GM12878 (cell line): ENCODE results near the gene GRM7. TPM values are rescaled to one million over a fixed set of nuclear protein-coding genes. Genes with fewer than 3 reads are reported as not detected.

ENCODE experiments used
- ATAC-seq: fragments of 200-7000 bp; cut with Tn5 transposase; 3 replicates; pipeline ENCODE4 v1.9.1; 2020; ENCODE audit warnings: mild to moderate bottlenecking, moderate library complexity
- BruUV-seq: library from RNA; stranded (reverse); fragments of 400-500 nt; replicated peaks from 2 replicates; lab custom pipeline; 2021; lab: Mats Ljungman, UMichigan
- CTCF ChIA-PET: fragments of 300-600 bp; sonication (Branson Sonifier 250); formaldehyde crosslinking; extraction: SDS; loops from one replicate; lab custom pipeline; 2021; ENCODE audit warnings: inconsistent platforms; lab: Yijun Ruan, JAX
- POLR2A ChIA-PET: fragments of 350-600 bp; formaldehyde crosslinking; extraction: SDS; loops from one replicate; lab custom pipeline; 2021; ENCODE audit warnings: inconsistent platforms; lab: Charles Lee
- RAD21 ChIA-PET: fragments of 300-600 bp; sonication (Branson Sonifier 250); formaldehyde crosslinking; loops from one replicate; lab custom pipeline; 2023; ENCODE audit warnings: antibody characterized with exemption; ENCODE audit not compliant: unreplicated experiment; lab: Charles Lee
- SMC1A ChIA-PET: fragments of 300-600 bp; sonication (Branson Sonifier 250); formaldehyde crosslinking; loops from one replicate; lab custom pipeline; 2023; ENCODE audit not compliant: unreplicated experiment, uncharacterized antibody; lab: Charles Lee
- DNase-seq: peaks from one replicate; pipeline ENCODE4 v3.0.0-alpha.2; 2011; ENCODE audit warnings: low read depth, low spot score
- FAIRE-seq: peaks from 3 replicates; lab custom pipeline; 2011; peaks lifted over from hg19 to GRCh38; lab: Jason Lieb, UNC
- H2AFZ ChIP-seq: 2 replicates; pipeline ENCODE4 v1.6.0; 2011; ENCODE audit warnings: low read depth, low read length, control low read depth; ENCODE audit not compliant: control insufficient read depth
- H3K27ac ChIP-seq: 2 replicates; pipeline ENCODE4 v1.5.1; 2011; ENCODE audit warnings: control low read depth; ENCODE audit not compliant: control insufficient read depth, insufficient read depth
- H3K27me3 ChIP-seq, 2 experiments: replicated peaks in 1 of 2; 2 replicates each; pipeline versions ENCODE4 v1.6.0 to v1.6.1; 2011; ENCODE audit warnings: low read length in 1 of 2; ENCODE audit not compliant: control insufficient read depth in 2 of 2, insufficient read depth in 2 of 2
- H3K36me3 ChIP-seq, 2 experiments: 2 replicates each; pipeline ENCODE4 v1.5.1; 2011; ENCODE audit warnings: low read length in 1 of 2; ENCODE audit not compliant: control insufficient read depth in 2 of 2, insufficient read depth in 2 of 2
- H3K4me1 ChIP-seq: 2 replicates; pipeline ENCODE4 v1.6.1; 2011; ENCODE audit warnings: mild to moderate bottlenecking, low read length, moderate library complexity, mixed read lengths; ENCODE audit not compliant: control insufficient read depth, insufficient read depth
- H3K4me2 ChIP-seq: 2 replicates; pipeline ENCODE4 v1.6.0; 2011; ENCODE audit warnings: control low read depth; ENCODE audit not compliant: control insufficient read depth, insufficient read depth
- H3K4me3 ChIP-seq: fragments of 200-600 bp; sonication (generic); 2 replicates; pipeline ENCODE4 v1.5.1; 2016
- H3K79me2 ChIP-seq: 2 replicates; pipeline ENCODE4 v1.6.0; 2011; ENCODE audit warnings: low read length; ENCODE audit not compliant: control insufficient read depth, insufficient read depth
- H3K9ac ChIP-seq: 2 replicates; pipeline ENCODE4 v1.8.0; 2011; ENCODE audit warnings: low read length, control low read depth, mixed read lengths; ENCODE audit not compliant: control insufficient read depth, insufficient read depth
- H3K9me3 ChIP-seq: replicated peaks from 3 replicates; pipeline ENCODE4 v1.5.1; 2011; ENCODE audit warnings: mild to moderate bottlenecking, low read length; ENCODE audit not compliant: control insufficient read depth, insufficient read depth
- H4K20me1 ChIP-seq: 2 replicates; pipeline ENCODE4 v1.6.0; 2011; ENCODE audit not compliant: control insufficient read depth, insufficient read depth
- BHLHE40 ChIP-seq, 2 experiments: fragments of 450-650 bp in 1 of 2; IDR thresholded peaks; 2 replicates each; pipeline ENCODE4 v1.6.1; 2011 to 2017; ENCODE audit warnings: low read depth in 2 of 2, borderline replicate concordance in 1 of 2, improper control_type of control experiment in 1 of 2, low read length in 1 of 2, mild to moderate bottlenecking in 1 of 2
- E2F8 ChIP-seq: fragments of 450-650 bp; IDR thresholded peaks from 2 replicates; pipeline ENCODE4 v1.6.1; 2018; ENCODE audit warnings: mild to moderate bottlenecking, low read depth, moderate library complexity; ENCODE audit not compliant: partially characterized antibody
- FOXK2 ChIP-seq: fragments of 450-650 bp; IDR thresholded peaks from 2 replicates; pipeline ENCODE4 v1.6.1; 2017; ENCODE audit warnings: mild to moderate bottlenecking, moderate library complexity
- JUND ChIP-seq: IDR thresholded peaks from 2 replicates; pipeline ENCODE4 v1.6.1; 2012; ENCODE audit warnings: low read depth, mild to moderate bottlenecking, low read length, improper control_type of control experiment, moderate library complexity
- SIN3A ChIP-seq: IDR thresholded peaks from 2 replicates; pipeline ENCODE4 v1.6.1; 2012; ENCODE audit warnings: low read depth, low read length, improper control_type of control experiment
- in situ Hi-C: fragments of 300-500 bp; cut with MboI; formaldehyde crosslinking; loops from 9 replicates; pipeline ENCODE4 v1.14.3; 2018; ENCODE audit warnings: mixed read lengths
- intact Hi-C: fragments of 100-400 bp; cut with micrococcal nuclease; formaldehyde crosslinking; loops from one replicate; pipeline ENCODE4 v1.14.2; 2022; ENCODE audit not compliant: unreplicated experiment
- polyA plus RNA-seq, 11 experiments: library from polyadenylated mRNA; depleted of rRNA in 4 of 11; unstranded in 6 of 11; stranded (reverse) in 5 of 11; fragments of >200 nt; fragmentation: Nextera tagmentation in 4 of 11; fragmentation: Illumina TruSeq in 1 of 11; extraction: Ambion mirVana in 4 of 11; extraction: Trizol in 1 of 11; gene quantifications; 1 replicate in 1 of 11; 2 replicates in 10 of 11; pipeline versions ENCODE4 v1.2.1 to v1.2.3, GENCODE V29; 2011 to 2016; ENCODE audit warnings: inconsistent platforms in 2 of 11, missing spikeins in 2 of 11, low read depth in 1 of 11
- total RNA-seq, 4 experiments: library from RNA; depleted of rRNA in 3 of 4; stranded (reverse); fragments of >200 nt in 3 of 4; fragmentation: Illumina TruSeq in 1 of 4; extraction: Trizol in 1 of 4; gene quantifications; 2 replicates each; pipeline versions ENCODE4 v1.2.1 to v1.2.3, GENCODE V29; 2013 to 2021

Gene GRM7
- total and polyA plus RNA-seq, 10 of the 15 experiments (the other 5 are each of a cell fraction or from before 2014, with no cell fraction given), result not detected

GRCh38 chr3:7193269-7193668 is 332.4 kb downstream of the GRM7 start:
- no peaks in the 10 kb centered on the region for H3K79me2 ChIP-seq
- DNase-seq (no peak), FAIRE-seq (no peak), ATAC-seq (no peak)
- no peaks in the 10 kb centered on the region for H3K36me3 ChIP-seq
- SMC1A ChIA-PET, result interaction anchor here (1.0 kb wide), 1 partner anchor 13 kb away, joined by 3 read pairs; no protein-coding TSS in a partner anchor
- in situ Hi-C loops (no loop called here), intact Hi-C loops (no loop called here)
- CTCF ChIA-PET, result interaction anchor here (1.0 kb wide), 1 partner anchor 12 kb away, joined by 3 read pairs; no protein-coding TSS in a partner anchor
- RAD21 ChIA-PET, result no interaction called here
- H2AFZ ChIP-seq, result no peak overlapping the region
- no peak overlapping the region for H3K9ac ChIP-seq
- no peaks in the 10 kb centered on the region for H3K4me1 ChIP-seq
- no peaks in the 10 kb centered on the region for H4K20me1 ChIP-seq
- no peaks in the 10 kb centered on the region for H3K9me3 ChIP-seq
- BruUV-seq, result no TSS peak
- no peak overlapping the region for H3K4me2 ChIP-seq
- no peak overlapping the region for H3K4me3 ChIP-seq
- TF ChIP-seq JUND (no peak), SIN3A (no peak), BHLHE40 (IDR thresholded peaks at IDR 0.05; ENCODE audit: borderline replicate concordance in 1 of 2, low read depth in 2 of 2, low read length in 1 of 2) (no peak), FOXK2 (no peak), E2F8 (no peak)
- no peaks in the 10 kb centered on the region for H3K27me3 ChIP-seq
- POLR2A ChIA-PET, result no interaction called here
- no peak overlapping the region for H3K27ac ChIP-seq
